Retinal pigment epithelial cell (primary cell): ENCODE data around the gene STARD10.
"Not testable (repeated sequence)": the region's sequence is repeated elsewhere in the genome, so short reads cannot be mapped to it uniquely, and the experiment has no call there.

Experiments
- DNase-seq: peaks from one replicate; pipeline ENCODE4 v3.0.0-alpha.2; 2010; ENCODE audit warnings: low read depth
- H3K4me3 ChIP-seq: 2 replicates; pipeline ENCODE4 v1.5.1; 2011; ENCODE audit warnings: mild to moderate bottlenecking, low read length, control low read depth, moderate library complexity
- CTCF ChIP-seq: conservative IDR thresholded peaks from 2 replicates; pipeline ENCODE4 v1.5.1; 2011; ENCODE audit warnings: low read depth, low read length, control low read depth, inconsistent platforms

The STARD10 gene

GRCh38 chr11:72829884-72830533 lies 36.2 kb upstream of the STARD10 start:
- no peak for TF ChIP-seq CTCF
- no peak for DNase-seq
- H3K4me3 ChIP-seq: no peak overlapping the region

- no peak overlapping the region for H3K4me3 ChIP-seq
- DNase-seq: no peak
- TF ChIP-seq CTCF: no peak
Observed at GRCh38 chr11:72829178-72829577, 35.3 kb upstream of the STARD10 start.

- DNase-seq: no peak
- no peak overlapping the region for H3K4me3 ChIP-seq
- no peak for TF ChIP-seq CTCF
Observed at GRCh38 chr11:72828692-72829101, 34.9 kb upstream of the STARD10 start.

- DNase-seq: no peak
- no peak overlapping the region for H3K4me3 ChIP-seq
- no peak for TF ChIP-seq CTCF
Observed at GRCh38 chr11:72828081-72828567, 34.3 kb upstream of the STARD10 start.

GRCh38 chr11:72827656-72828055 lies 33.8 kb upstream of the STARD10 start:
- not testable (repeated sequence) for DNase-seq, H3K4me3 ChIP-seq

GRCh38 chr11:72826942-72827480 lies 33.2 kb upstream of the STARD10 start:
- no peak for DNase-seq
- no peak overlapping the region for H3K4me3 ChIP-seq
- TF ChIP-seq CTCF: no peak

GRCh38 chr11:72826191-72826941 lies 32.5 kb upstream of the STARD10 start:
- no peak for TF ChIP-seq CTCF

More at GRCh38 chr11:72826191-72826941, 32.5 kb upstream of the STARD10 start:
- H3K4me3 ChIP-seq: no peak overlapping the region
- no peak for DNase-seq
